Activated naive CD4-positive, alpha-beta T cell treated with anti-CD3 and anti-CD28 coated beads, Interleukin-2, amount 10 ng/mL, durations not matched to agents 7 days and 5 days (primary cell): Measurements from ENCODE around the gene TRPV3.
"Not testable (repeated sequence)": the region's sequence is repeated elsewhere in the genome, so short reads cannot be mapped to it uniquely, and the experiment has no call there.

Experiments used
- CTCF ChIA-PET: fragments of 350-600 bp; sonication (Branson Sonifier 250); formaldehyde crosslinking; loops from one replicate; lab custom pipeline; 2021; ENCODE audit warnings: antibody characterized with exemption; lab: Charles Lee
- DNase-seq: peaks from one replicate; pipeline ENCODE4 v3.0.0-alpha.2; 2020
- H3K27ac Mint-ChIP-seq: one replicate; pipeline ENCODE4 v1.8.0; 2021; ENCODE audit warnings: mild to moderate bottlenecking, moderate library complexity, mixed read lengths
- H3K27me3 Mint-ChIP-seq: one replicate; pipeline ENCODE4 v1.8.0; 2021; ENCODE audit warnings: mild to moderate bottlenecking, mixed read lengths
- H3K36me3 Mint-ChIP-seq: one replicate; pipeline ENCODE4 v1.8.0; 2021; ENCODE audit warnings: mixed read lengths
- H3K4me1 Mint-ChIP-seq: one replicate; pipeline ENCODE4 v1.8.0; 2021; ENCODE audit warnings: mixed read lengths
- H3K4me3 Mint-ChIP-seq: one replicate; pipeline ENCODE4 v1.8.0; 2021; ENCODE audit warnings: mild to moderate bottlenecking, moderate library complexity, mixed read lengths
- H3K9me3 Mint-ChIP-seq: one replicate; pipeline ENCODE4 v1.8.0; 2021; ENCODE audit warnings: mixed read lengths

TRPV3 gene

GRCh38 chr17:3472137-3472536 is 85.5 kb downstream of the TRPV3 start:
- DNase-seq = no peak
- H3K9me3 Mint-ChIP-seq = no peaks in the 10 kb centered on the region

GRCh38 chr17:3471599-3471998 is 86.0 kb downstream of the TRPV3 start, which contains the start of gene SPATA22:
Gene SPATA22 (minus strand): TSS chr17:3471819. CDS start chr17:3469325, 2,494 bp downstream.
- H3K36me3 Mint-ChIP-seq = no peaks in the 10 kb centered on the region
- H3K27ac Mint-ChIP-seq = no peak within 1 kb of the TSS
- no peak for DNase-seq
- CTCF ChIA-PET = no interaction called here
- H3K9me3 Mint-ChIP-seq = no peaks in the 10 kb centered on the region
- H3K27me3 Mint-ChIP-seq = no peaks in the 10 kb centered on the region
- H3K4me3 Mint-ChIP-seq = no peak within 1 kb of the TSS
- H3K4me1 Mint-ChIP-seq = peaks cover 5% of the 10 kb centered on the region

More at GRCh38 chr17:3472137-3472536, 85.5 kb downstream of the TRPV3 start:
- peaks cover 5% of the 10 kb centered on the region for H3K4me1 Mint-ChIP-seq
- H3K27ac Mint-ChIP-seq = no peak overlapping the region
- H3K4me3 Mint-ChIP-seq = no peak overlapping the region
- no peaks in the 10 kb centered on the region for H3K27me3 Mint-ChIP-seq
- CTCF ChIA-PET = no interaction called here
- H3K36me3 Mint-ChIP-seq = no peaks in the 10 kb centered on the region

GRCh38 chr17:3469529-3469928 is 88.1 kb downstream of the TRPV3 start:
- Mint-ChIP-seq H3K36me3 (no peaks in the 10 kb centered on the region), H3K27me3 (no peaks in the 10 kb centered on the region), H3K4me3 (no peak overlapping the region), H3K9me3 (no peaks in the 10 kb centered on the region), H3K27ac (no peak overlapping the region), H3K4me1 (no peaks in the 10 kb centered on the region)
- DNase-seq = no peak
- CTCF ChIA-PET = no interaction called here

GRCh38 chr17:3466355-3466754 is 91.3 kb downstream of the TRPV3 start:
- H3K4me1 Mint-ChIP-seq, H3K36me3 Mint-ChIP-seq, H3K9me3 Mint-ChIP-seq, H3K27ac Mint-ChIP-seq, DNase-seq, H3K27me3 Mint-ChIP-seq, CTCF ChIA-PET, H3K4me3 Mint-ChIP-seq: not testable (repeated sequence)
